HL-60 (cell line): Measurements from ENCODE around the gene SLC15A2.

Source experiments
- CTCF ChIP-seq: IDR thresholded peaks from one replicate; pipeline ENCODE4 v1.5.1; 2011; ENCODE audit warnings: low read length, control low read depth, inconsistent platforms; ENCODE audit not compliant: insufficient read depth
- GABPA ChIP-seq: IDR thresholded peaks from 2 replicates; pipeline ENCODE4 v1.6.1; 2012; ENCODE audit warnings: low read depth
- REST ChIP-seq: IDR thresholded peaks from 2 replicates; pipeline ENCODE4 v1.6.1; 2012; ENCODE audit warnings: low read depth; ENCODE audit not compliant: insufficient replicate concordance

DNA sequence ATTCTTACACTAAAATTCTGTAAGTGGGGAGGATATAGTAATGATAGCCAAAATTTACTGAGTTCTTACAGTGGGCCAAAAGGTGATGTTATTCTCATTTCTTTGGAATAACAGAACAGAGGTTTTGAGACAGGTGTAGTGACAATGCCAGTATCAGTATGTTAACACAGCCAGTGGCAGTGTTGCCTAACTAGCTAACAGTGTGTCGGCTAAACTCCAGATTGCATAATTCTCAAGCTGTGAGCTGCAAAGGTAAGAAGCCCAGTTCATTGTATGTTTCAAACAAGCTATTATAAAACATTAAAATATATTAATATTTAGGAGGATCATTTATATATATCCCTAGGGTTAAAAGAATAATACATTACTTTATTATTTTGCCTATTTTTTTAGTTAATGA, 920 bp downstream of the SLC15A2 start:
- TF ChIP-seq CTCF (no peak), REST (no peak), GABPA (no peak)
